CD4-positive, alpha-beta T cell (primary cell): ENCODE data around the gene TUBB. TPM values are rescaled to one million over a fixed set of nuclear protein-coding genes. Genes with fewer than 3 reads are reported as not detected.

Source experiments
- ATAC-seq: fragments of 200-7000 bp; cut with Tn5 transposase; one replicate; pipeline ENCODE4 v1.10.0; 2022; ENCODE audit warnings: mild to moderate bottlenecking; ENCODE audit not compliant: poor library complexity
- CTCF ChIA-PET: fragments of 350-600 bp; sonication (Branson Sonifier 250); formaldehyde crosslinking; loops from one replicate; lab custom pipeline; 2021; ENCODE audit warnings: antibody characterized with exemption, inconsistent platforms; lab: Charles Lee
- POLR2A ChIA-PET: fragments of 350-600 bp; sonication (Branson Sonifier 250); formaldehyde crosslinking; loops from one replicate; lab custom pipeline; 2021; ENCODE audit warnings: antibody characterized with exemption, inconsistent platforms; lab: Charles Lee
- DNase-seq, 14 experiments: peaks; one replicate each; pipeline ENCODE4 v3.0.0-alpha.2; 2013 to 2020; ENCODE audit warnings: mixed read lengths in 2 of 14
- H3K27ac ChIP-seq, 2 donors: one replicate each; pipeline versions ENCODE4 v1.5.1 to v1.7.0; 2013; ENCODE audit warnings: low read length in 2 of 2, low read depth in 1 of 2, mild to moderate bottlenecking in 1 of 2
- H3K27me3 ChIP-seq, 2 experiments: 1 replicate in 1 of 2; 2 replicates in 1 of 2; pipeline versions ENCODE4 v1.6.1 to v1.7.0; 2013; ENCODE audit warnings: low read length in 2 of 2, control low read depth in 1 of 2, mild to moderate bottlenecking in 1 of 2, moderate library complexity in 1 of 2; ENCODE audit not compliant: insufficient read depth in 2 of 2, control insufficient read depth in 1 of 2
- H3K36me3 ChIP-seq: one replicate; pipeline ENCODE4 v1.6.1; 2013; ENCODE audit warnings: low read length, control low read depth; ENCODE audit not compliant: insufficient read depth
- H3K4me1 ChIP-seq: one replicate; pipeline ENCODE4 v1.6.1; 2013; ENCODE audit warnings: low read length, control low read depth; ENCODE audit not compliant: insufficient read depth
- H3K4me3 ChIP-seq: one replicate; pipeline ENCODE4 v1.5.1; 2013; ENCODE audit warnings: mild to moderate bottlenecking, low read length, moderate library complexity
- H3K9me3 ChIP-seq, 2 experiments: 1 replicate in 1 of 2; 2 replicates in 1 of 2; pipeline versions ENCODE4 v1.6.1 to v1.7.0; 2013; ENCODE audit warnings: low read length in 2 of 2, mild to moderate bottlenecking in 2 of 2, control low read depth in 1 of 2, moderate library complexity in 1 of 2; ENCODE audit not compliant: control insufficient read depth in 1 of 2, insufficient read depth in 1 of 2
- H3K27ac Mint-ChIP-seq: one replicate; pipeline ENCODE4 v1.8.0; 2020; ENCODE audit warnings: mixed read lengths
- H3K27me3 Mint-ChIP-seq: one replicate; pipeline ENCODE4 v1.8.0; 2021; ENCODE audit warnings: mixed read lengths
- H3K36me3 Mint-ChIP-seq: one replicate; pipeline ENCODE4 v1.8.0; 2021; ENCODE audit warnings: low read depth, mixed read lengths
- H3K4me1 Mint-ChIP-seq: one replicate; pipeline ENCODE4 v1.8.0; 2021; ENCODE audit warnings: low read depth, mixed read lengths
- H3K4me3 Mint-ChIP-seq: one replicate; pipeline ENCODE4 v1.8.0; 2020; ENCODE audit warnings: mild to moderate bottlenecking, mixed read lengths
- H3K9me3 Mint-ChIP-seq: one replicate; pipeline ENCODE4 v1.8.0; 2020; ENCODE audit warnings: mixed read lengths
- intact Hi-C, 2 experiments: fragments of 100-400 bp; cut with DNase I in 1 of 2; cut with micrococcal nuclease in 1 of 2; formaldehyde crosslinking; loops; one replicate each; pipeline versions ENCODE4 v1.15.1 to v1.9.0; 2023 to 2025; cut with DNase I, micrococcal nuclease
- total RNA-seq, 174 experiments: library from RNA in 2 of 174; stranded (reverse) in 2 of 174; gene quantifications; one replicate each; pipeline ENCODE4 v1.2.3 and lab custom pipeline; 2021 to 2026
- TF ChIP-seq, protein P1 (sequence below): fragments of 200-600 bp; IDR thresholded peaks from one replicate; pipeline ENCODE4 v1.8.0; 2022; ENCODE audit warnings: antibody characterized with exemption, mild to moderate bottlenecking

TUBB gene
- total RNA-seq, 2 experiments from 2014 or later = 76.0 to 78.4 TPM

DNA sequence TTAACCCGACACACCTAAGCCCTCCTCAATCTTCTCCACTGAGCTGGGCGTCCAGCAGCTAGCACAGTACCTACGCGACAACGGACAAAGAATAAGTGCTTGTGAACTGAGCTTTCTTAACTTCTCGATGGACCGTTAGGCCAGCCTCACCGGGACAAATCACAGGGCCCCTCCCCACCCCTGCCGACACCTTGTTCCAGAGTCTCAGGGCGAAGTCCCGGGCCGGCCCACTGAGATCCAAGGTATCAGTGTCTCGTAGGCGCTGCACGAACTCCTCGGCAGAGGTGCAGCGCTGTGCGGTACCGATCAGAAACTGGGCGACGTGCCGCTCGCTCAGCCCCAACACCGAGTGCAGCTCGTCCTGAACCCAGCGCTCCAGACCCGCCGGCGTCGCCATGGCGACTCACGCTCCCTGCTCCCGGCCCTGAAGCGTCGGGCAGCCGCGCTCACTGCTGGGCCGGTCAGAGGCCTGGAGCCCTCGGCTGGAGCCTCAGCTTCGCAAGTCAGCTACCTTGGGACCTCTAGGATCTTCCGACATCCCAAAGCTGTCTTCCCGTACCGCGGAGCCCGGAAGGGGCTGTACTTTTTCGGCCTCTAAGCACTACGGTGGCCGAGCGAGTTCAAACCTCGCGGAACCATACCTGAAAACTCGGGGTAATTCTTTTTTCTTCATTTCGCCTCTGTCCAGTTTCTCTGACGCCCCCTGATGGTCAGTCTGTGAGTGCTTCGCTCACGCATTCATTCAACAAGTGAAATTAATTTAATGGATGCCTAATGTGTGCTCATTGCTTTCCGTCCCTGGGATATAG lies 47.5 kb upstream of the TUBB start, which contains the start of gene DHX16:
Gene DHX16 (minus strand): TSS at position 562 of the 809 bp plus-strand sequence. CDS start 165 bp downstream, at position 397.
- Histone ChIP-seq H3K27me3 (no peaks in the 10 kb centered on the region), H3K27ac (peak within 1 kb of the TSS; percentile 49 to 59), H3K9me3 (no peaks in the 10 kb centered on the region), H3K4me3 (peak within 1 kb of the TSS; percentile 98), H3K4me1 (peaks cover 18% of the 10 kb centered on the region), H3K36me3 (peaks cover 46% of the 10 kb centered on the region)
- peaks cover 49% of the 10 kb centered on the region for H3K4me1 Mint-ChIP-seq
- H3K4me3 Mint-ChIP-seq = peak within 1 kb of the TSS; percentile 87
- ChIA-PET CTCF (interaction anchor here (0.5 to 15.4 kb wide), 14 partner anchors 9 to 241 kb away, joined by 3 to 526 read pairs (median 3); partner anchors contain the start of genes C6orf136, MDC1, MRPS18B and TUBB), POLR2A (interaction anchor here (0.6 to 2.4 kb wide), 13 partner anchors 26 to 131 kb away, joined by 3 to 17 read pairs (median 4); partner anchors contain the start of genes C6orf136, MDC1, MRPS18B and PPP1R10)
- ATAC-seq (peak; percentile 76), DNase-seq (peak; percentile 79 to 95 (median 84))
- intact Hi-C loops = loop anchor here (2.0 to 5.0 kb wide), 6 partner anchors 26 to 190 kb away; partner anchors contain the start of genes ATAT1 (in 2 of the 2), C6orf136 (in 1 of the 2), MRPS18B (in 1 of the 2) and PPP1R10 (in 1 of the 2)
- no peaks in the 10 kb centered on the region for H3K9me3 Mint-ChIP-seq
- H3K36me3 Mint-ChIP-seq = peaks cover 55% of the 10 kb centered on the region
- peak within 1 kb of the TSS; percentile 86 for H3K27ac Mint-ChIP-seq
- TF ChIP-seq, protein P1, sequence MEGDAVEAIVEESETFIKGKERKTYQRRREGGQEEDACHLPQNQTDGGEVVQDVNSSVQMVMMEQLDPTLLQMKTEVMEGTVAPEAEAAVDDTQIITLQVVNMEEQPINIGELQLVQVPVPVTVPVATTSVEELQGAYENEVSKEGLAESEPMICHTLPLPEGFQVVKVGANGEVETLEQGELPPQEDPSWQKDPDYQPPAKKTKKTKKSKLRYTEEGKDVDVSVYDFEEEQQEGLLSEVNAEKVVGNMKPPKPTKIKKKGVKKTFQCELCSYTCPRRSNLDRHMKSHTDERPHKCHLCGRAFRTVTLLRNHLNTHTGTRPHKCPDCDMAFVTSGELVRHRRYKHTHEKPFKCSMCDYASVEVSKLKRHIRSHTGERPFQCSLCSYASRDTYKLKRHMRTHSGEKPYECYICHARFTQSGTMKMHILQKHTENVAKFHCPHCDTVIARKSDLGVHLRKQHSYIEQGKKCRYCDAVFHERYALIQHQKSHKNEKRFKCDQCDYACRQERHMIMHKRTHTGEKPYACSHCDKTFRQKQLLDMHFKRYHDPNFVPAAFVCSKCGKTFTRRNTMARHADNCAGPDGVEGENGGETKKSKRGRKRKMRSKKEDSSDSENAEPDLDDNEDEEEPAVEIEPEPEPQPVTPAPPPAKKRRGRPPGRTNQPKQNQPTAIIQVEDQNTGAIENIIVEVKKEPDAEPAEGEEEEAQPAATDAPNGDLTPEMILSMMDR = peak; percentile 69
- no peaks in the 10 kb centered on the region for H3K27me3 Mint-ChIP-seq

DNA sequence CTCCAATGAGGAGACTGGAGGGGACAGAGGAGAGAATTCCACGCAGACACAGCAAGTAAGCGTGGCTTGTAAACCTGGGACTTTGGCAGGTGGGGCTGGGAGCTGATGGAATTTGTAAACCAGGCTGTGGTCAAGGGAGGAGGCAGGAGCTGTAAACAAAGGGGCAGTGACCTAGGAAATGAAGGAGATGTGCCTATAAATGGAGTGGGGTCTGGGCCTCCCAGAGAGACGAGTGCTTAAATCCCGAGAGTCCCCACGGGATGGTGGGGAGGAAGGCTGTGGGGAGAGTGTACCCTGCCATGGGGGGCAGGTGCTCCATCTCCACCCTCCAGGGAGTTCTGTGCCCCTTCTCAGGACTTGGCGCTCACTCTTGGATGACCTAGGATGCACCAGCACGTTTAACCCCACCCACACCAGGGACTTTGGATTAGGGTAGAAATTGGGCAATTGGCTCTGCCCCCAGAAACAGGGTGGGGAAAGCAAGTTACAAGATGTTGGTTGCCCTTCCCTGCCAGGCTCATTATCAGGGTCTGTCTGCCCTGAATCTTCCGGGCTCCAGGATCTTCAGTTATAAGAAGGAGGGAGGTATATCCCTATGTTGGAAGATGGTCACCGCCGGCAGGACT lies 43.4 kb upstream of the TUBB start:
- Histone ChIP-seq H3K27me3 (no peaks in the 10 kb centered on the region), H3K4me1 (peaks cover 47% of the 10 kb centered on the region), H3K9me3 (no peaks in the 10 kb centered on the region), H3K27ac (no peak overlapping the region), H3K4me3 (no peak overlapping the region), H3K36me3 (peaks cover 54% of the 10 kb centered on the region)
- TF ChIP-seq, protein P1 = no peak
- H3K36me3 Mint-ChIP-seq = peaks cover 63% of the 10 kb centered on the region
- H3K9me3 Mint-ChIP-seq = no peaks in the 10 kb centered on the region
- peak overlapping the region; percentile 15 for H3K4me3 Mint-ChIP-seq
- H3K27ac Mint-ChIP-seq = peak overlapping the region; percentile 49
- no peaks in the 10 kb centered on the region for H3K27me3 Mint-ChIP-seq
- peaks cover 52% of the 10 kb centered on the region for H3K4me1 Mint-ChIP-seq
- ATAC-seq (no peak), DNase-seq (no peak)
- intact Hi-C loops = loop anchor here (5.0 kb wide), 2 partner anchors 136 to 151 kb away; no protein-coding TSS in a partner anchor
- ChIA-PET CTCF (interaction anchor here (15.4 kb wide), 1 partner anchor 46 kb away, joined by 526 read pairs; the partner anchor contains the start of genes MDC1 and TUBB), POLR2A (interaction anchor here (1.2 kb wide), 1 partner anchor 45 kb away, joined by 8 read pairs; no protein-coding TSS in a partner anchor)
